GM12878 (cell line): ENCODE data around the gene NINL. TPM values are rescaled to one million over a fixed set of nuclear protein-coding genes. Genes with fewer than 3 reads are reported as not detected.

Source experiments
- ATAC-seq: fragments of 200-7000 bp; cut with Tn5 transposase; 3 replicates; pipeline ENCODE4 v1.9.1; 2020; ENCODE audit warnings: mild to moderate bottlenecking, moderate library complexity
- BruUV-seq: library from RNA; stranded (reverse); fragments of 400-500 nt; replicated peaks from 2 replicates; lab custom pipeline; 2021; lab: Mats Ljungman, UMichigan
- CTCF ChIA-PET: fragments of 300-600 bp; sonication (Branson Sonifier 250); formaldehyde crosslinking; extraction: SDS; loops from one replicate; lab custom pipeline; 2021; ENCODE audit warnings: inconsistent platforms; lab: Yijun Ruan, JAX
- POLR2A ChIA-PET: fragments of 350-600 bp; formaldehyde crosslinking; extraction: SDS; loops from one replicate; lab custom pipeline; 2021; ENCODE audit warnings: inconsistent platforms; lab: Charles Lee
- RAD21 ChIA-PET: fragments of 300-600 bp; sonication (Branson Sonifier 250); formaldehyde crosslinking; loops from one replicate; lab custom pipeline; 2023; ENCODE audit warnings: antibody characterized with exemption; ENCODE audit not compliant: unreplicated experiment; lab: Charles Lee
- SMC1A ChIA-PET: fragments of 300-600 bp; sonication (Branson Sonifier 250); formaldehyde crosslinking; loops from one replicate; lab custom pipeline; 2023; ENCODE audit not compliant: unreplicated experiment, uncharacterized antibody; lab: Charles Lee
- DNase-seq: peaks from one replicate; pipeline ENCODE4 v3.0.0-alpha.2; 2011; ENCODE audit warnings: low read depth, low spot score
- FAIRE-seq: peaks from 3 replicates; lab custom pipeline; 2011; peaks lifted over from hg19 to GRCh38; lab: Jason Lieb, UNC
- H2AFZ ChIP-seq: 2 replicates; pipeline ENCODE4 v1.6.0; 2011; ENCODE audit warnings: low read depth, low read length, control low read depth; ENCODE audit not compliant: control insufficient read depth
- H3K27ac ChIP-seq: 2 replicates; pipeline ENCODE4 v1.5.1; 2011; ENCODE audit warnings: control low read depth; ENCODE audit not compliant: control insufficient read depth, insufficient read depth
- H3K27me3 ChIP-seq, 2 experiments: replicated peaks in 1 of 2; 2 replicates each; pipeline versions ENCODE4 v1.6.0 to v1.6.1; 2011; ENCODE audit warnings: low read length in 1 of 2; ENCODE audit not compliant: control insufficient read depth in 2 of 2, insufficient read depth in 2 of 2
- H3K36me3 ChIP-seq, 2 experiments: 2 replicates each; pipeline ENCODE4 v1.5.1; 2011; ENCODE audit warnings: low read length in 1 of 2; ENCODE audit not compliant: control insufficient read depth in 2 of 2, insufficient read depth in 2 of 2
- H3K4me1 ChIP-seq: 2 replicates; pipeline ENCODE4 v1.6.1; 2011; ENCODE audit warnings: mild to moderate bottlenecking, low read length, moderate library complexity, mixed read lengths; ENCODE audit not compliant: control insufficient read depth, insufficient read depth
- H3K4me2 ChIP-seq: 2 replicates; pipeline ENCODE4 v1.6.0; 2011; ENCODE audit warnings: control low read depth; ENCODE audit not compliant: control insufficient read depth, insufficient read depth
- H3K4me3 ChIP-seq: fragments of 200-600 bp; sonication (generic); 2 replicates; pipeline ENCODE4 v1.5.1; 2016
- H3K79me2 ChIP-seq: 2 replicates; pipeline ENCODE4 v1.6.0; 2011; ENCODE audit warnings: low read length; ENCODE audit not compliant: control insufficient read depth, insufficient read depth
- H3K9ac ChIP-seq: 2 replicates; pipeline ENCODE4 v1.8.0; 2011; ENCODE audit warnings: low read length, control low read depth, mixed read lengths; ENCODE audit not compliant: control insufficient read depth, insufficient read depth
- H3K9me3 ChIP-seq: replicated peaks from 3 replicates; pipeline ENCODE4 v1.5.1; 2011; ENCODE audit warnings: mild to moderate bottlenecking, low read length; ENCODE audit not compliant: control insufficient read depth, insufficient read depth
- H4K20me1 ChIP-seq: 2 replicates; pipeline ENCODE4 v1.6.0; 2011; ENCODE audit not compliant: control insufficient read depth, insufficient read depth
- ASH2L ChIP-seq: fragments of 300-600, 200-600 bp; sonication (generic); IDR thresholded peaks from 2 replicates; pipeline ENCODE4 v1.6.1; 2017; ENCODE audit warnings: low read depth, mild to moderate bottlenecking, borderline replicate concordance
- HDAC2 ChIP-seq: fragments of 200-600 bp; sonication (generic); IDR thresholded peaks from 2 replicates; pipeline ENCODE4 v1.6.1; 2017
- KDM1A ChIP-seq: fragments of 200-600 bp; sonication (generic); IDR thresholded peaks from 2 replicates; pipeline ENCODE4 v1.6.1; 2016; ENCODE audit warnings: borderline replicate concordance
- LARP7 ChIP-seq: fragments of 450-650 bp; IDR thresholded peaks from 2 replicates; pipeline ENCODE4 v1.6.1; 2017; ENCODE audit warnings: mild to moderate bottlenecking
- NR2F1 ChIP-seq: fragments of 450-650 bp; conservative IDR thresholded peaks from 2 replicates; pipeline ENCODE4 v1.6.1; 2017; ENCODE audit warnings: mild to moderate bottlenecking
- POLR2AphosphoS5 ChIP-seq: IDR thresholded peaks from 2 replicates; pipeline ENCODE4 v1.6.1; 2011; ENCODE audit warnings: mild to moderate bottlenecking, low read length, inconsistent platforms
- RUNX3 ChIP-seq: IDR thresholded peaks from 2 replicates; pipeline ENCODE4 v1.6.1; 2012; ENCODE audit warnings: low read length, inconsistent platforms
- STAT3 ChIP-seq: IDR thresholded peaks from 2 replicates; pipeline ENCODE4 v1.6.1; 2011; ENCODE audit warnings: low read depth, low read length, improper control_type of control experiment
- ZNF24 ChIP-seq: fragments of 450-650 bp; IDR thresholded peaks from 2 replicates; pipeline ENCODE4 v1.6.1; 2017; ENCODE audit warnings: antibody characterized with exemption, mild to moderate bottlenecking
- WGBS: methylation state at CpG from one replicate; pipeline ENCODE4 v1.1.6; 2016; ENCODE audit warnings: low lambda C conversion rate; ENCODE audit not compliant: insufficient replicate concordance, insufficient coverage; ENCODE audit errors: missing lambda C conversion rate; 5-methylcytosine and 5-hydroxymethylcytosine counted together
- in situ Hi-C: fragments of 300-500 bp; cut with MboI; formaldehyde crosslinking; loops from 9 replicates; pipeline ENCODE4 v1.14.3; 2018; ENCODE audit warnings: mixed read lengths
- intact Hi-C: fragments of 100-400 bp; cut with micrococcal nuclease; formaldehyde crosslinking; loops from one replicate; pipeline ENCODE4 v1.14.2; 2022; ENCODE audit not compliant: unreplicated experiment
- polyA plus RNA-seq, 11 experiments: library from polyadenylated mRNA; depleted of rRNA in 4 of 11; unstranded in 6 of 11; stranded (reverse) in 5 of 11; fragments of >200 nt; fragmentation: Nextera tagmentation in 4 of 11; fragmentation: Illumina TruSeq in 1 of 11; extraction: Ambion mirVana in 4 of 11; extraction: Trizol in 1 of 11; gene quantifications; 1 replicate in 1 of 11; 2 replicates in 10 of 11; pipeline versions ENCODE4 v1.2.1 to v1.2.3, GENCODE V29; 2011 to 2016; ENCODE audit warnings: inconsistent platforms in 2 of 11, missing spikeins in 2 of 11, low read depth in 1 of 11
- total RNA-seq, 4 experiments: library from RNA; depleted of rRNA in 3 of 4; stranded (reverse); fragments of >200 nt in 3 of 4; fragmentation: Illumina TruSeq in 1 of 4; extraction: Trizol in 1 of 4; gene quantifications; 2 replicates each; pipeline versions ENCODE4 v1.2.1 to v1.2.3, GENCODE V29; 2013 to 2021
- TF ChIP-seq, protein P1 (sequence below): fragments of 450-650 bp; IDR thresholded peaks from 2 replicates; pipeline ENCODE4 v1.6.1; 2017; ENCODE audit warnings: low read depth, mild to moderate bottlenecking, moderate library complexity
- TF ChIP-seq, protein P2 (sequence below): fragments of 450-650 bp; IDR thresholded peaks from 2 replicates; pipeline ENCODE4 v1.6.1; 2016; ENCODE audit warnings: mild to moderate bottlenecking

The NINL gene
- total and polyA plus RNA-seq, 10 of the 15 experiments (the other 5 are each of a cell fraction or from before 2014, with no cell fraction given), result 0.04 to 0.77 (median 0.23) TPM; not detected in 1

DNA sequence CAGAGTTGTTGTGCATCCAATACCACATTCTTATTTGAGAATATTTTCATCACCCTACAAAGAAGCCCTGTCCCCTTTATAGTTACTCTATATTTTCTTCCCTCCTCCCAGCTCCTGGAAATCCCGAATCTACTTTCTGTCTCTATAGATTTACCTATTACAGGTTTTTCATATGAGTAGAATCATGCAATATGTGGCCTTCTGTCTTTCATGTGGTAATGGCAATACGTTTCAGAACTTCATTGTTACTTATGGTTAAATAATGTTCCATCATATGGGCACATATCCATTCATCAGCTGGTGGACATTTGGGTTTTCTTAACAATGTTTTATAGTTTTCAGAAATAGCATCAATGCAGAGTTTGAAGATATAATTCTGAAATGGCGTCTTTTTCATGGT is 160.8 kb downstream of the NINL start:
- H3K4me3 ChIP-seq, result no peak overlapping the region
- no peaks in the 10 kb centered on the region; the same call in 2 of the 3 replicates for H3K9me3 ChIP-seq
- ATAC-seq (no peak), DNase-seq (no peak)
- no peak overlapping the region for H3K9ac ChIP-seq
- intact Hi-C loops, result no loop called here
- H3K4me2 ChIP-seq, result no peak overlapping the region
- in situ Hi-C loops, result no loop called here
- SMC1A ChIA-PET, result interaction anchor here (1.0 to 1.5 kb wide), 3 partner anchors 15 to 23 kb away, joined by 3 to 4 read pairs (median 3); partner anchors contain the start of gene GINS1
- TF ChIP-seq RUNX3, result peak; percentile 9; the same call in 1 of the 2 replicates
- no peak for TF ChIP-seq POLR2AphosphoS5
- TF ChIP-seq, all 136 proteins: peak for 1
- H4K20me1 ChIP-seq, result no peaks in the 10 kb centered on the region
- peaks cover 0 to 12% of the 10 kb centered on the region in 2 experiments; a peak in 3 of 4 replicates for H3K36me3 ChIP-seq
- ChIA-PET CTCF (interaction anchor here (1.8 kb wide), 1 partner anchor 11 kb away, joined by 5 read pairs; no protein-coding TSS in a partner anchor), POLR2A (no interaction called here), RAD21 (interaction anchor here (1.5 kb wide), 1 partner anchor 25 kb away, joined by 4 read pairs; no protein-coding TSS in a partner anchor)
- H3K79me2 ChIP-seq, result no peaks in the 10 kb centered on the region
- no peak for FAIRE-seq
- H3K27me3 ChIP-seq, result no peaks in the 10 kb centered on the region
- no peaks in the 10 kb centered on the region for H3K4me1 ChIP-seq
- no peak overlapping the region for H3K27ac ChIP-seq
- no peak overlapping the region for H2AFZ ChIP-seq
- BruUV-seq, result no TSS peak
- 91% methylated on average over 3 of the region's 3 CpGs for WGBS

DNA sequence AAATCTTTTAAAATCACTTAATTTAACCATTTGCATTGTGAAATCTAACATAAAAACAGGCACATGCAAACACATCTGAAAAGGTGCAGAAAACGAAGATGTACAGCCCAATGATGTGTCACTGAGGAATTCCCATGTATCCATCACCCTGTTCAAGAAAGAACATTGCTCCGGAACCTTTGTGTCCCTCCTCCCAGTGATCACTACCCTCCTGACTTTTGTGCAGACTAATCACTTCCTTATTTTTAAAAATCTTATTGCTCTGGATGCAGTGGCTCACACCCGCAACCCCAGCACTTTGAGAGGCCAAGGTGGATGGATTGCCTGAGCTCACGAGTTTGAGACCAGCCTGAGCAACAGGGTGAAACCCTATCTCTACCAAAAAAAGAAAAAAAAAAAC is 163.3 kb downstream of the NINL start:
- no peak overlapping the region for H3K4me3 ChIP-seq
- RAD21 ChIA-PET, result no interaction called here
- DNase-seq (no peak), ATAC-seq (no peak), FAIRE-seq (no peak)
- no peak overlapping the region for H3K4me2 ChIP-seq
- no peaks in the 10 kb centered on the region for H3K9me3 ChIP-seq
- H3K79me2 ChIP-seq, result no peaks in the 10 kb centered on the region
- POLR2A ChIA-PET, result interaction anchor here (0.7 kb wide), 1 partner anchor 21 kb away, joined by 3 read pairs; no protein-coding TSS in a partner anchor
- in situ Hi-C loops (no loop called here), intact Hi-C loops (no loop called here)
- CTCF ChIA-PET, result no interaction called here
- no peaks in the 10 kb centered on the region for H4K20me1 ChIP-seq
- H3K36me3 ChIP-seq, result peaks cover 0 to 17% of the 10 kb centered on the region in 2 experiments; a peak in 3 of 4 replicates
- H3K4me1 ChIP-seq, result no peaks in the 10 kb centered on the region
- H3K27me3 ChIP-seq, result no peaks in the 10 kb centered on the region
- H3K9ac ChIP-seq, result no peak overlapping the region
- 77% methylated on average over 4 of the region's 4 CpGs for WGBS
- H2AFZ ChIP-seq, result no peak overlapping the region
- SMC1A ChIA-PET, result no interaction called here
- H3K27ac ChIP-seq, result no peak overlapping the region
- BruUV-seq, result no TSS peak
- TF ChIP-seq KDM1A, result no peak
- no peak for TF ChIP-seq ASH2L
- TF ChIP-seq LARP7, result no peak
- TF ChIP-seq, protein P1, sequence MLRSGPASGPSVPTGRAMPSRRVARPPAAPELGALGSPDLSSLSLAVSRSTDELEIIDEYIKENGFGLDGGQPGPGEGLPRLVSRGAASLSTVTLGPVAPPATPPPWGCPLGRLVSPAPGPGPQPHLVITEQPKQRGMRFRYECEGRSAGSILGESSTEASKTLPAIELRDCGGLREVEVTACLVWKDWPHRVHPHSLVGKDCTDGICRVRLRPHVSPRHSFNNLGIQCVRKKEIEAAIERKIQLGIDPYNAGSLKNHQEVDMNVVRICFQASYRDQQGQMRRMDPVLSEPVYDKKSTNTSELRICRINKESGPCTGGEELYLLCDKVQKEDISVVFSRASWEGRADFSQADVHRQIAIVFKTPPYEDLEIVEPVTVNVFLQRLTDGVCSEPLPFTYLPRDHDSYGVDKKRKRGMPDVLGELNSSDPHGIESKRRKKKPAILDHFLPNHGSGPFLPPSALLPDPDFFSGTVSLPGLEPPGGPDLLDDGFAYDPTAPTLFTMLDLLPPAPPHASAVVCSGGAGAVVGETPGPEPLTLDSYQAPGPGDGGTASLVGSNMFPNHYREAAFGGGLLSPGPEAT, result no peak
- no peak for TF ChIP-seq STAT3
- TF ChIP-seq, protein P2, sequence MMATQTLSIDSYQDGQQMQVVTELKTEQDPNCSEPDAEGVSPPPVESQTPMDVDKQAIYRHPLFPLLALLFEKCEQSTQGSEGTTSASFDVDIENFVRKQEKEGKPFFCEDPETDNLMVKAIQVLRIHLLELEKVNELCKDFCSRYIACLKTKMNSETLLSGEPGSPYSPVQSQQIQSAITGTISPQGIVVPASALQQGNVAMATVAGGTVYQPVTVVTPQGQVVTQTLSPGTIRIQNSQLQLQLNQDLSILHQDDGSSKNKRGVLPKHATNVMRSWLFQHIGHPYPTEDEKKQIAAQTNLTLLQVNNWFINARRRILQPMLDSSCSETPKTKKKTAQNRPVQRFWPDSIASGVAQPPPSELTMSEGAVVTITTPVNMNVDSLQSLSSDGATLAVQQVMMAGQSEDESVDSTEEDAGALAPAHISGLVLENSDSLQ, result no peak
- no peak for TF ChIP-seq NR2F1
- TF ChIP-seq HDAC2, result no peak
- no peak for TF ChIP-seq ZNF24
